K562 (cell line): ENCODE data around the gene AIF1. TPM values are rescaled to one million over a fixed set of nuclear protein-coding genes. Genes with fewer than 3 reads are reported as not detected.

Experiments used
- KHSRP ChIP-seq: fragments of 450-650 bp; IDR thresholded peaks from 2 replicates; pipeline ENCODE4 v1.6.1; 2017
- PATZ1 ChIP-seq: fragments of 250-450 bp; sonication (Bioruptor Pico); IDR thresholded peaks from 2 replicates; pipeline ENCODE4 v1.5.0; 2020; ENCODE audit warnings: mild to moderate bottlenecking, borderline replicate concordance
- RBBP5 ChIP-seq: fragments of 200-600 bp; sonication (generic); IDR thresholded peaks from 2 replicates; pipeline ENCODE4 v1.6.1; 2012; ENCODE audit warnings: borderline replicate concordance, mild to moderate bottlenecking, low read length, control low read depth, inconsistent platforms; ENCODE audit not compliant: insufficient read depth, poor library complexity, severe bottlenecking
- SREBF1 ChIP-seq: fragments of 150-350 bp; IDR thresholded peaks from 2 replicates; pipeline ENCODE4 v1.6.1; 2014; ENCODE audit warnings: antibody characterized with exemption, low read depth, low read length, borderline replicate concordance
- TAF7 ChIP-seq: fragments of 450-650 bp; IDR thresholded peaks from 2 replicates; pipeline ENCODE4 v1.6.1; 2016; ENCODE audit warnings: missing genetic modification characterization, missing compliant biosample characterization
- TAL1 ChIP-seq: fragments of 450-650 bp; IDR thresholded peaks from 2 replicates; pipeline ENCODE4 v1.6.1; 2016; ENCODE audit warnings: mild to moderate bottlenecking
- ZC3H11A ChIP-seq: IDR thresholded peaks from 2 replicates; pipeline ENCODE4 v1.6.1; 2012; ENCODE audit warnings: low read depth, low read length, improper control_type of control experiment
- polyA plus RNA-seq, 8 experiments: library from polyadenylated mRNA; depleted of rRNA in 4 of 8; stranded (reverse) in 5 of 8; unstranded in 3 of 8; fragments of >200 nt; fragmentation: Nextera tagmentation in 2 of 8; fragmentation: Illumina TruSeq in 1 of 8; extraction: Ambion mirVana in 2 of 8; extraction: Trizol in 1 of 8; gene quantifications; 2 replicates each; pipeline versions ENCODE4 v1.2.1 to v1.2.3, GENCODE V29; 2011 to 2014; ENCODE audit warnings: inconsistent platforms in 1 of 8, missing spikeins in 1 of 8
- total RNA-seq, 7 experiments: library from RNA; depleted of rRNA in 6 of 7; stranded (reverse); fragments of >200 nt in 6 of 7; fragmentation: Illumina TruSeq in 2 of 7; extraction: Trizol in 2 of 7; gene quantifications; 2 replicates each; pipeline versions ENCODE4 v1.2.1 to v1.2.3, GENCODE V29; 2011 to 2021; ENCODE audit warnings: low replicate concordance in 1 of 7
- TF ChIP-seq, protein P1 (sequence below), 2 experiments: fragments of 450-650 bp in 1 of 2; sonication (generic) in 1 of 2; formaldehyde crosslinking in 1 of 2; IDR thresholded peaks; 2 replicates each; pipeline versions ENCODE4 v1.7.1 to v1.9.0; 2016 to 2022; ENCODE audit warnings: inconsistent platforms in 1 of 2, mild to moderate bottlenecking in 1 of 2, missing genetic modification reagents in 1 of 2
- TF ChIP-seq, protein P2 (sequence below): fragments of 450-650 bp; formaldehyde crosslinking; conservative IDR thresholded peaks from 2 replicates; pipeline ENCODE4 v1.4.0; 2022; ENCODE audit warnings: mild to moderate bottlenecking, missing genetic modification characterization
- TF ChIP-seq, protein P3 (sequence below): fragments of 250-450 bp; sonication (Bioruptor Pico); IDR thresholded peaks from 2 replicates; pipeline ENCODE4 v1.5.1; 2021; ENCODE audit warnings: mild to moderate bottlenecking

Gene AIF1
- total and polyA plus RNA-seq, 9 of the 15 experiments (the other 6 are each of a cell fraction or from before 2014, with no cell fraction given): 9.4 to 33.4 (median 19.4) TPM

- TF ChIP-seq, protein P1, sequence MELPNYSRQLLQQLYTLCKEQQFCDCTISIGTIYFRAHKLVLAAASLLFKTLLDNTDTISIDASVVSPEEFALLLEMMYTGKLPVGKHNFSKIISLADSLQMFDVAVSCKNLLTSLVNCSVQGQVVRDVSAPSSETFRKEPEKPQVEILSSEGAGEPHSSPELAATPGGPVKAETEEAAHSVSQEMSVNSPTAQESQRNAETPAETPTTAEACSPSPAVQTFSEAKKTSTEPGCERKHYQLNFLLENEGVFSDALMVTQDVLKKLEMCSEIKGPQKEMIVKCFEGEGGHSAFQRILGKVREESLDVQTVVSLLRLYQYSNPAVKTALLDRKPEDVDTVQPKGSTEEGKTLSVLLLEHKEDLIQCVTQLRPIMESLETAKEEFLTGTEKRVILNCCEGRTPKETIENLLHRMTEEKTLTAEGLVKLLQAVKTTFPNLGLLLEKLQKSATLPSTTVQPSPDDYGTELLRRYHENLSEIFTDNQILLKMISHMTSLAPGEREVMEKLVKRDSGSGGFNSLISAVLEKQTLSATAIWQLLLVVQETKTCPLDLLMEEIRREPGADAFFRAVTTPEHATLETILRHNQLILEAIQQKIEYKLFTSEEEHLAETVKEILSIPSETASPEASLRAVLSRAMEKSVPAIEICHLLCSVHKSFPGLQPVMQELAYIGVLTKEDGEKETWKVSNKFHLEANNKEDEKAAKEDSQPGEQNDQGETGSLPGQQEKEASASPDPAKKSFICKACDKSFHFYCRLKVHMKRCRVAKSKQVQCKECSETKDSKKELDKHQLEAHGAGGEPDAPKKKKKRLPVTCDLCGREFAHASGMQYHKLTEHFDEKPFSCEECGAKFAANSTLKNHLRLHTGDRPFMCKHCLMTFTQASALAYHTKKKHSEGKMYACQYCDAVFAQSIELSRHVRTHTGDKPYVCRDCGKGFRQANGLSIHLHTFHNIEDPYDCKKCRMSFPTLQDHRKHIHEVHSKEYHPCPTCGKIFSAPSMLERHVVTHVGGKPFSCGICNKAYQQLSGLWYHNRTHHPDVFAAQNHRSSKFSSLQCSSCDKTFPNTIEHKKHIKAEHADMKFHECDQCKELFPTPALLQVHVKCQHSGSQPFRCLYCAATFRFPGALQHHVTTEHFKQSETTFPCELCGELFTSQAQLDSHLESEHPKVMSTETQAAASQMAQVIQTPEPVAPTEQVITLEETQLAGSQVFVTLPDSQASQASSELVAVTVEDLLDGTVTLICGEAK (IDR thresholded peaks at IDR 0.05): peak; percentile 65
- TF ChIP-seq, protein P1 (CRISPR knock-in tag; IDR thresholded peaks at IDR 0.05): no peak
- TF ChIP-seq ZC3H11A (0 out of 2 replicates have a peak, but pooled peaks have one; percentile 12), RBBP5 (peak; percentile 76), SREBF1 (0 out of 2 replicates have a peak, but pooled peaks have one; percentile 55), TAF7 (tag) (peak; percentile 55), PATZ1 (peak; percentile 81), TAL1 (no peak), KHSRP (no peak)
- TF ChIP-seq, protein P2, sequence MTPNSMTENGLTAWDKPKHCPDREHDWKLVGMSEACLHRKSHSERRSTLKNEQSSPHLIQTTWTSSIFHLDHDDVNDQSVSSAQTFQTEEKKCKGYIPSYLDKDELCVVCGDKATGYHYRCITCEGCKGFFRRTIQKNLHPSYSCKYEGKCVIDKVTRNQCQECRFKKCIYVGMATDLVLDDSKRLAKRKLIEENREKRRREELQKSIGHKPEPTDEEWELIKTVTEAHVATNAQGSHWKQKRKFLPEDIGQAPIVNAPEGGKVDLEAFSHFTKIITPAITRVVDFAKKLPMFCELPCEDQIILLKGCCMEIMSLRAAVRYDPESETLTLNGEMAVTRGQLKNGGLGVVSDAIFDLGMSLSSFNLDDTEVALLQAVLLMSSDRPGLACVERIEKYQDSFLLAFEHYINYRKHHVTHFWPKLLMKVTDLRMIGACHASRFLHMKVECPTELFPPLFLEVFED (CRISPR knock-in tag): peak; percentile 87; the same call in 1 of the 2 replicates
- TF ChIP-seq, protein P3, sequence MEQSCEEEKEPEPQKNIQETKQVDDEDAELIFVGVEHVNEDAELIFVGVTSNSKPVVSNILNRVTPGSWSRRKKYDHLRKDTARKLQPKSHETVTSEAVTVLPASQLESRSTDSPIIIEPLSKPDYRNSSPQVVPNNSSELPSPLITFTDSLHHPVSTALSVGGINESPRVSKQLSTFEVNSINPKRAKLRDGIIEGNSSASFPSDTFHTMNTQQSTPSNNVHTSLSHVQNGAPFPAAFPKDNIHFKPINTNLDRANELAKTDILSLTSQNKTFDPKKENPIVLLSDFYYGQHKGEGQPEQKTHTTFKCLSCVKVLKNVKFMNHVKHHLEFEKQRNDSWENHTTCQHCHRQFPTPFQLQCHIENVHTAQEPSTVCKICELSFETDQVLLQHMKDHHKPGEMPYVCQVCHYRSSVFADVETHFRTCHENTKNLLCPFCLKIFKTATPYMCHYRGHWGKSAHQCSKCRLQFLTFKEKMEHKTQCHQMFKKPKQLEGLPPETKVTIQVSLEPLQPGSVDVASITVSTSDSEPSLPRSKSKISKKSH (CRISPR knock-in tag): peak; percentile 95
These were observed 45.6 kb downstream of the AIF1 start, which contains the start of gene C6orf47 (continued) for GRCh38 chr6:31660381-31661261.
